Urothelium cell line (cell line): ENCODE results near the gene SMIM7.
"Not testable (repeated sequence)": the region's sequence is repeated elsewhere in the genome, so short reads cannot be mapped to it uniquely, and the experiment has no call there.

Experiments used
- DNase-seq: peaks from one replicate; pipeline ENCODE4 v3.0.0; 2011; ENCODE audit warnings: low spot score, mixed read lengths
- FAIRE-seq: peaks from 2 replicates; lab custom pipeline; 2011; peaks lifted over from hg19 to GRCh38; lab: Jason Lieb, UNC

Gene SMIM7

GRCh38 chr19:16657384-16657783, 2.6 kb downstream of the SMIM7 start:
- DNase-seq (no peak), FAIRE-seq (no peak)

GRCh38 chr19:16655727-16656126, 4.2 kb downstream of the SMIM7 start:
- FAIRE-seq (no peak), DNase-seq (no peak)

DNA sequence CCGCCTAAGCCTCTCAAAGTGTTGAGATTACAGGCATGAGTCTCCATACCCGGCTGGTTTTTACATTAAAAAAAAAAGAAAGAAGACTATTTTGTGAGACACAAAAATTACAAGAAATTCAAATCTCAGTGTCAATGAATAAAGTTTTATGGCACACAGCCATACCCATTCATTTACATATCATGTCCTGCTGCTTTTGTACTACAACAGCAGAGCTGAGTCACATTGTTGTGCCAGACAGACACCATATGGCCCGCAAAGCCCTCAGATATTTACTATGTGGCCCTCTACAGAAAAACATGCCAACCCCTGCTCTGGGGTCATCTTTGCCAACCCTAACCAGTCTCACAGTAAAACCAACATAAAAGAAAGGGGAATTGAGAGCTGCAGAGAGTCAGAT, 5.3 kb downstream of the SMIM7 start:
- DNase-seq (no peak), FAIRE-seq (no peak)

GRCh38 chr19:16654140-16654539, 5.8 kb downstream of the SMIM7 start:
- DNase-seq (no peak), FAIRE-seq (no peak)

GRCh38 chr19:16652854-16653253, 7.1 kb downstream of the SMIM7 start:
- FAIRE-seq, result no peak
- DNase-seq, result no peak

DNA sequence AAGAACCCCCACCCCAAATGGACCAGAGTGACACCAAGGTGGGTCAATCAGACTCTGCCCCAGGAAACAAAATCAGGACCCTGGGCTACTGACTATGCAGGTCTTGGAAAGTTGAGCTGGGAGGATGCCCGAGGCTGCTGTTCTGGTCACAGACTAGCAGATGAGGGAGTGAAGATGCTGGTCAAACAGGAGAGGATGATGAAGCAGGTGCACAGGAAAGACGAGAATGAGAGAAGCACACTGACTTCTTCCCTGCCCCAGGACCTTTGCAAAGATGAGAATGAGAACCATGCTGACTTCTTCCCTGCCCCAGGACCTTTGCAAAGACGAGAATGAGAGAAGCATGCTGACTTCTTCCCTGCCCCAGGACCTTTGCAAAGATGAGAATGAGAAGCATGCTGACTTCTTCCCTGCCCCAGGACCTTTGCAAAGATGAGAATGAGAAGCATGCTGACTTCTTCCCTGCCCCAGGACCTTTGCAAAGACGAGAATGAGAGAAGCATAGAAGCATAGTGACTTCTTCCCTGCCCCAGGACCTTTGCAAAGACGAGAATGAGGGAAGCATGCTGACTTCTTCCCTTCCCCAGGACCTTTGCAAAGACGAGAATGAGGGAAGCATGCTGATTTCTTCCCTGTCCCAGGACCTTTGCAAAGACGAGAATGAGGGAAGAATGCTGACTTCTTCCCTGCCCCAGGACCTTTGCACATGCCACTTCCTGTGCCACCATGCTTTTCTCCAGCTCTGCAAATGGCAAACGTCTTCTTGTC, 8.3 kb downstream of the SMIM7 start:
- FAIRE-seq, DNase-seq: not testable (repeated sequence)

- FAIRE-seq (no peak), DNase-seq (no peak)
Measured at GRCh38 chr19:16650821-16651220, 9.1 kb downstream of the SMIM7 start.

DNA sequence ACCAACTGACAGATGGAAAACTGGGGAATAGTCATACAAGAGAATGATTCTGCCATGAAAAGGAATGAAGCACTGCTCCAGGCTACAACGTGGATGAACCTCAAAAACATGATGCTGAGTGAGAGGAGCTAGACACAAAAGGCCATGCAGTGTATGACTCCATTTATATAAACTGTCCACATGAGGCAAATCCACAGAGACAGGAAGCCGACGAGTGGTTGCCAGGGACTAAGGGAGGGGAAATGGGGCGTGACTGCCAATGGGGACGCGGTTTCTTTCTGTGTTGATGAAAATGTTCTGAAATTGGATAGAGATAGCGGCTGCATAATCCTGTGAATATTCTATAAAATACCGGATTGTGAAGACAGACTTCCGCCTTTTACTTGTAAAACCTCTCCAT, 10.2 kb downstream of the SMIM7 start:
- DNase-seq, result no peak
- FAIRE-seq, result no peak

DNA sequence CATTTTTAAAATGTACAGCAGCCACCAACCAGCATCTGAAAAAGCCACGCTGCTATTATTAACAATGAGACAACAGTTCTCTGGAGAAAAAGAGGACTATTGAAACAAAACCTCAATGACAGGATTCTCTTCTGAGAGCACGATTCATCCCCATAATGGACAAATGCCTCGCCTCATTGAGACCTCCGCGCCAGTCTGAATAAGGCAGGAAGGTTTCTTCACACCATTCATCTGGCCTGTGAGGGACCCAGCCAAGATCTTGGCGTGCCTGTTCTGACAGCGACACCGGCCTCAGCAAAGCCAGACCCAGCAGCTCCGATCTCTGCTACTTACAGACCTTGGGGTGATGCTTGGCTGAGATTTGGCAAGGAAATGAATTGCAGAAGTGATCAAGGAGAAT, 14.8 kb downstream of the SMIM7 start:
- FAIRE-seq, result no peak

DNA sequence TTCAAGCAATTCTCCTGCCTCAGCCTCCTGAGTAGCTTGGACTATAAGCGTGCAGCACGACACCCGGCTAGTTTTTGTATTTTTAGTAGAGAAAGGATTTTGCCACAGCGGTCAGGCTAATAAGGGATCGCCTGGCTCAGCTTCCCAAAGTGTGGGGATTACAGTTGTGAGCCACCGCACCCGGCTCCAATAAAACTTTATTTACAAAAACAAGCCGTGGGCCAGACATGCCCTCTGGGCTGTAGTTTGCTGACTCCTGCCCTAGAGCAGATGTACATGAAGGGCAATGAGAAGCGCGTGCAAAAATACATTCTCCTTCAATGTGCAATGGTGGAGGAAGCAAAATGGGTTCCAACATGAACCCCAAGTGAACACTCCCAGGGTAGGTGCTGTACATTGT, 18.2 kb downstream of the SMIM7 start:
- DNase-seq, result no peak
- FAIRE-seq, result no peak

More for the DNA sequence above, 14.8 kb downstream of the SMIM7 start:
- DNase-seq, result no peak

DNA sequence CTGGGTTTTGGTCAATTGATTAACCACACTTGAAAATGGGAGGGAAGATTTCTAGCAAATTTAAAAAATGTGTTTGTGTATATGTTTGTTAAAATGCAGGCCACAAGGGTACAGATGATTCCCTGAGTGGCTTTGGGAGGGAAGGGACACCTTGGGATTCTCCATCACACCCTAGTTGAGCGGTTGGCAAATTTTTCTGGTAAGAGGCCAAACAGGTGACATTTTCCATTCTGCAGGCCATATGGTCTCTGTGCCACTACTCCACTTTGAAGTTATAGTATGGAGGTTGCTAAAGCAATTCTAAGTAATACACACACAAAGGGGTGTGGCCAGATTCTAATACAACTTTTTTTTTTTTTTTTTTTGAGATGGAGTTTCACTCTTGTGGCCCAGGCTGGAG, 19.0 kb downstream of the SMIM7 start:
- no peak for FAIRE-seq

DNA sequence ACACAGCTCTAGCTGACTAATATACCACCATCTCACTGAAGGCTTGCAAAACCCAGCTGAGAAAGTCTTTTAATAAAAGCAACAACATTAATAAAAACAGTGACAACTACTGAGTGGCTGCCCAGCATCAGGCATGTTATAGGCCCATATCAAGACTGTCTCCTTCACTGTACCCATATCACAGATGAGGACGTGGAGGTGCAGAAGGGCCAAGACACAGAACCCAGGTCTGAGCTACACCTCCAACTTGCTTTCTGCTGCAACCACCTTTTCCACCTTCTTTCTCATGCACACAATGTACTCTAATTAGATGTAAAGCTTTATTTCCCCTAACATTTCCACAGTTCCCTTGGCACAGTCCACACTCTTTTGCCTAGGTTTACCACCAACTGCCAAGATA, 21.3 kb downstream of the SMIM7 start:
- FAIRE-seq, result no peak
- DNase-seq, result no peak

More for the DNA sequence above, 19.0 kb downstream of the SMIM7 start:
- DNase-seq, result no peak

DNA sequence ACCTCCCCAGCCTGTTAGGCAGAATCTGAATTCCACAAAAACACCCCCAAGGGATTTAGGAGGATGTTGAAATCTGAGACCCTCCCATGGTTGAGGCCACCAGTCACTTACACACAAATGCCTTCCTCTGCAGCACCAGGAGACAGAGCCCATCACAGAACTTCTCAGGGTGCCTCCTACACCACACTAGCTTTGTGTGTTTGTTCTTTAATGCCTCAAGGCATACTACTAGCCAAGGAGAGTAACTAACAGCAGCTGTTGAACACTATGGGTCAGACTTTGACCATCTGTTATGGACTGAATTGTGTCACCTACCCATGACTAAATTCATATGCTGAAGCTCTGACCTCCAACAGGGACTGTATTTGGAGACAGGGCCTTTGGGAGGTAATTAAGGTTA, 22.4 kb downstream of the SMIM7 start:
- no peak for FAIRE-seq
- DNase-seq, result no peak

DNA sequence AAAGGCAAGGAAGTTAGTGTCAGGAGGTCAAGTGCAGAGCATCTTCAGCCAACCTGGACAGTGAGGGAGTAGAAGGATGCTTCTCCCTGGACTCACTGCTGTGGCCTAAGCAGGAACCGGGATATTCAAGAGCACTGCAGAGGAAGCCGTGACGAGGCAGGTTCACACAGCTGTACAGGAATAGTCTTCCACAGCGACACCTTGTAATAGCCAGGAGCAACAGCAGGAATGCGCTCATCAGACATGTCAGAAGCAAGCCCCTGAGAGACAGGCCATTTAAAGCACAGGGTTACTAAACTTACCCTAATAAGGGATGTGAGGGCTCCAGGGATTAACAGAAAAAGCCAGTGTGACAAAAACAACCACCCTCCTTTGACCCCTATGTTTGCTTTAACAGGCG, 28.5 kb downstream of the SMIM7 start:
- no peak for DNase-seq
- FAIRE-seq, result no peak

DNA sequence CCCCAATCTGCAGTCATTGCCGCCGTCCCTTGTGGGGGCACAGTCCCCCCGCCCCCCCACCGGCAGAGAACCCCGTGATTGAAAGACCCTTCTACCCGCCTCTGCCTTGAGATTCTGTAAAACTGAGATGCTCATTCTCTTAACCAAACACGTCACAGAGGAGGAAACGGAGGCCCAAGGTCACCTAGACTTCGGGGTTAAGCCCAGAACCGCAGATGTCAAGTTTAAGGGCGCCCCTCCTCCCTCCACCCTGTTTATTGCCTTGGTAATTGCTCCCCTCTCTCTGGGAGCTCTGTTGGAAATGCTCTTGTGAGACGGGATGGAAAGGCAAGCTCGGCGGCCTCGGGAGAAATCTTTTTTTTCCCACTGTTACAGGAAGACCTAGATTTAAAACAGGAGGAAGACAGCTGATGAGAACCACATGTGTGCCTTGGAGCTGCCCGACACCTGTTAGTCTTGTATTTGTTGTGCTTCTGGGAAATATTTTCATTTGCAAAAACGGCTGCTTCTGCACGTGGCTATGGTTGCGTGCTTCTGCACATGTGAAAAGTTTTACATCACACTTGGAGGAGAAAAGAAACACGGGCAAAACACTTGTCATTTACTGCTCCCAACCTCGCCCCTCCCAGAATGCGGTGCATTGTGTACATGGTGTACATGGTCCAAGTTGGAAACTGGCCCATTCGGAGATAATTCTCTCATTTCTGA, 30.8 kb downstream of the SMIM7 start:
- DNase-seq (no peak), FAIRE-seq (no peak)

DNA sequence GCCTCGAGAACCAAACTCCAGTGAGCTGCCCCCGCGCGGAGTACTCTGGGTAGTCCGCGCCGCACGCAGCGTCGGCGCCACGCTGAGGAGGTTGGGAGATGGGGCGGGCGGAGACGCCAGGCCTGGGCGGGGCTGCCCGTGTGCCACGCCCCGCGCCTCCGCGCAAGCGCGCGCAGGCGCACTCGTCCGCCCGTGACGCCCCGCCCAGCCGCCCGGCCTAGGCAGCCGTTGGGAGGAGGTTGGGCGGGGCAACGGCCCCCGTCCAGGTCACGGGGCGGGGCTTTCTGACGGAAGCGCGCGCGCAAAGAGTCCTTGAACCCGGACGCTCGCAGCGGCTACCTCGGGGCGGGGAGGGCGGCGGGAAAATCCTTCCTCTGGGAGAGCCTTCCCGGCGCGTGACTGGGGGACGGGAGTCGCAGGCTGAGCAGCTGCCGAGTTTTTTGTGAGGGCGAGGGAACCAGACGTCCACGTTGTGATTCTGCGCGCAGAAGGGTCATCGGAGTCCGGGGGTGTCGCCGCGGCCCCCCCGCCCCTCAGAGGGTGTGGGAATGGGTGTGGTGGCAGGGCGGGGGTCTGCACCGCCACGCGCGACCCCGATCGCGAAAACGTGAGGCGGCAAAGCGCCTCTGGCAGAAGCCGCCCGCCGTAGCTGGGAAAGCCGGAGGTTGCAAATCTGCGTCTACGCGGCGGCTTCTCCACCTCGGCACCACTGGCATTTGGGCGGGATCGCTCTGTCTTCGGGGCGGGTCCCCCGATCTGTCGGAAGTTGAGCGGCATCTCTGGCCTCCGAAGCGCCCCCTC, 31.6 kb downstream of the SMIM7 start, which contains the start of gene MED26:
TSS of gene MED26 (minus strand) at position 22 of the 801 bp plus-strand sequence. CDS start 261 bp downstream, outside the sequence.
- FAIRE-seq (no peak), DNase-seq (peak; percentile 96)

GRCh38 chr19:16627928-16628182, 32.1 kb downstream of the SMIM7 start:
- FAIRE-seq, result no peak

GRCh38 chr19:16627193-16627927, 32.6 kb downstream of the SMIM7 start:
- FAIRE-seq, result no peak
- DNase-seq, result no peak

More at GRCh38 chr19:16627928-16628182, 32.1 kb downstream of the SMIM7 start:
- DNase-seq, result no peak

- FAIRE-seq (no peak), DNase-seq (no peak)
Measured at GRCh38 chr19:16626796-16627192, 33.1 kb downstream of the SMIM7 start.

DNA sequence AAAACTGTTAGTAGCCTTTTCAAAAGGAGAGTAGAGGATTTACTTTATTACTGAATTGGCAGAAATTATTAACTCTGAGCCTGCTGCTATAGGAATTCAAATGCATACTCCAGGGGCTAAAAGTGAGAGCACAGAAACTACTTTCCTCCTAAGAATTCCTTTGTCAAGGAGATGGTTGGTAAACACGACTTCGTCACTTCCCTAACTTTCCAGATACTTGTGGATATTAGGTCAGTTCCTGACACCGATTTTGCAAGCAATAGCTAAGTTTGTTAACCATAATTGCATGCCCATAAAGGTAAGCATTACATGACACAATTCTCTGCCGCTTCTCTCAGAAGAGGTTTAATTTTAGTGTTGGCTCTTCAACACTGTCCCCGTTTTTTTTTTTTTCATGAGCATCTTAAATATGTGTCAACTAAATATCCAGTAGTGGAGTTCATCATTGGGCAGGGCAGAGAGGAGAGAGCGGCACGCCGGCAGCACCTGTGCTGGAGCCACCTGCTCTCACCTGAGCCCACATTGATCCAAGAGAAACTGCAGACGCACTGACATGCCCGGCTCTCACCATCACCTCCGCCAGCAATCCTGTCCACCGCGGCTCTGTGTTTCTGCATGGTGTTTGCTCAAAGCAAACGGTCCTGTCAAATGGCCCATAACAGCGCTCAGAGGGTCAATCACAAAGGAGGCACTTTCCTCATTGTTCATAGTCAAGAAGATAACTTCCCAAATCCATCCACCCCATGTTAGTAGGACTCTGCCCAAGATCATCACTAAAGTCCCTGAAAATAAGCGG, 34.6 kb downstream of the SMIM7 start:
- DNase-seq (no peak), FAIRE-seq (no peak)
